ENCODE data around the gene ANXA10.
A peak's percentile ranks its signal among the peaks of the same experiment; 100 is the strongest.
"Not testable (repeated sequence)": the region's sequence is repeated elsewhere in the genome, so short reads cannot be mapped to it uniquely, and the experiment has no call there.

ANXA10 gene

GRCh38 chr4:168119100-168119499, 26.8 kb downstream of the ANXA10 start:
- DNase-seq (ENCODE audit: low read depth), result no peak

- DNase-seq (ENCODE audit: low read depth), result no peak
These were observed 27.6 kb downstream of the ANXA10 start for GRCh38 chr4:168119890-168120289.

GRCh38 chr4:168120811-168121210, 28.5 kb downstream of the ANXA10 start:
- DNase-seq (ENCODE audit: low read depth), result no peak

- DNase-seq (ENCODE audit: low read depth), result peak; percentile 49
These were observed 31.8 kb downstream of the ANXA10 start for GRCh38 chr4:168124008-168124641.

- no peak for DNase-seq (ENCODE audit: low read depth)
These were observed 34.6 kb downstream of the ANXA10 start for GRCh38 chr4:168126952-168127351.

GRCh38 chr4:168128601-168129000, 36.3 kb downstream of the ANXA10 start:
- DNase-seq (ENCODE audit: low read depth), result no peak

GRCh38 chr4:168129046-168129772, 36.9 kb downstream of the ANXA10 start:
- DNase-seq (ENCODE audit: low read depth), result no peak

- DNase-seq (ENCODE audit: low read depth), result no peak
These were observed 37.5 kb downstream of the ANXA10 start for GRCh38 chr4:168129802-168130201.

- DNase-seq (ENCODE audit: low read depth), result no peak
These were observed 38.9 kb downstream of the ANXA10 start for GRCh38 chr4:168131196-168131595.

- DNase-seq (ENCODE audit: low read depth), result no peak
These were observed 42.3 kb downstream of the ANXA10 start for GRCh38 chr4:168134651-168135050.

GRCh38 chr4:168135860-168136259, 43.5 kb downstream of the ANXA10 start:
- DNase-seq (ENCODE audit: low read depth), result not testable (repeated sequence)

GRCh38 chr4:168137695-168138094, 45.4 kb downstream of the ANXA10 start:
- peak; percentile 39 for DNase-seq (ENCODE audit: low read depth)

GRCh38 chr4:168138143-168138542, 45.8 kb downstream of the ANXA10 start:
- peak; percentile 92 for DNase-seq (ENCODE audit: low read depth)

GRCh38 chr4:168139336-168139735, 47.0 kb downstream of the ANXA10 start:
- DNase-seq (ENCODE audit: low read depth), result peak; percentile 84

GRCh38 chr4:168141733-168142132, 49.4 kb downstream of the ANXA10 start:
- no peak for DNase-seq (ENCODE audit: low read depth)

- DNase-seq (ENCODE audit: low read depth), result no peak
These were observed 51.3 kb downstream of the ANXA10 start for GRCh38 chr4:168143601-168144000.

GRCh38 chr4:168150420-168151050, 58.2 kb downstream of the ANXA10 start:
- DNase-seq (ENCODE audit: low read depth), result peak; percentile 75

GRCh38 chr4:168151327-168151726, 59.0 kb downstream of the ANXA10 start:
- no peak for DNase-seq (ENCODE audit: low read depth)

GRCh38 chr4:168152837-168153500, 60.6 kb downstream of the ANXA10 start:
- DNase-seq (ENCODE audit: low read depth), result no peak

- DNase-seq (ENCODE audit: low read depth), result peak; percentile 83
These were observed 61.5 kb downstream of the ANXA10 start for GRCh38 chr4:168153596-168154440.

- no peak for DNase-seq (ENCODE audit: low read depth)
These were observed 62.4 kb downstream of the ANXA10 start for GRCh38 chr4:168154546-168155277.

Measured in amniotic epithelial cell (primary cell).